Measurements from ENCODE around the gene PHLDA3. TPM values are rescaled to one million over a fixed set of nuclear protein-coding genes. Genes with fewer than 3 reads are reported as not detected.

PHLDA3 gene
- total RNA-seq, 1 experiment from 2014 or later, result not detected

GRCh38 chr1:201513498-201514243 is 44.7 kb upstream of the PHLDA3 start:
- DNase-seq, result no peak
- H2AFZ ChIP-seq (ENCODE audit: low read length), result no peak overlapping the region
- no peaks in the 10 kb centered on the region for H4K20me1 ChIP-seq (ENCODE audit: insufficient read depth, low read depth, low read length)
- H3K27ac ChIP-seq (ENCODE audit: low read length), result no peak overlapping the region
- no peaks in the 10 kb centered on the region for H3K79me2 ChIP-seq (ENCODE audit: low read length)
- H3K9me2 ChIP-seq (replicated peaks; ENCODE audit: insufficient read depth, low read length), result no peaks in the 10 kb centered on the region
- H3K4me3 ChIP-seq (ENCODE audit: low read length), result no peak overlapping the region
- H3K27me3 ChIP-seq (ENCODE audit: low read length), result no peaks in the 10 kb centered on the region
- no peaks in the 10 kb centered on the region for H3K36me3 ChIP-seq (ENCODE audit: insufficient read depth, low read length)
- no peaks in the 10 kb centered on the region for H3K9me3 ChIP-seq (ENCODE audit: low read length)
- no peak overlapping the region for H3K9ac ChIP-seq (ENCODE audit: low read length)
- H3K4me2 ChIP-seq (ENCODE audit: low read depth, low read length, poor library complexity, severe bottlenecking), result no peak overlapping the region
- H3K4me1 ChIP-seq (ENCODE audit: low read length), result peaks cover 39% of the 10 kb centered on the region

- peak; percentile 64 for DNase-seq
- no peak overlapping the region for H3K27ac ChIP-seq (ENCODE audit: low read length)
- H3K4me2 ChIP-seq (ENCODE audit: low read depth, low read length, poor library complexity, severe bottlenecking), result peak overlapping the region; percentile 33
Observed at GRCh38 chr1:201511941-201512539, 43.1 kb upstream of the PHLDA3 start.

DNA sequence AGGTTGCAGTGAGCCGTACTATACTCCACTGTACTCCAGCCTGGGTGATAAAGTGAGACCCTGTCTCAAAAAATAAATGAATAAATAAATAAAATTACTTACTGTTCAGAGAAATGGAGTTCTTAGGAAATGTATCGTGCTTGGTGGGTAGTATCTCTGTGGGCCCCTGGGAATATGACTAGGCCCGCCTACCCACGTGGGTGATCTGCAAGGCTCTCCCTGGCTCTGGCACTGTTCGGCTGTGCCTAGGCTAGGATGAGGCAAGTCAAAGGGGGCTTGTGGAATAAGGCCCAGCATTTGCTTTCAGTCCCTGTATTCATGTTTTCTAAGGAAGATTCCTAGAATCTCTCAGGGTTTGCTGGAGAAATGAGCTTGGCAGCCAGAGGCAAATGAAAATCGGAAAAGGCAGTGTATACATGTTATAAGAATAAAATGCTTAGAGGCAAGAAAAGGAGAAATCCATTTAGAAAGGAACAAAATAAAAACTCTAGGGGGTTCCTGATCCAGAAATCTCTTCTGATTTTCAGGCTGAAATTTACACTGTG is 42.5 kb upstream of the PHLDA3 start:
- Histone ChIP-seq H3K4me1 (ENCODE audit: low read length) (peaks cover 51% of the 10 kb centered on the region), H3K4me3 (ENCODE audit: low read length) (no peak overlapping the region), H3K27ac (ENCODE audit: low read length) (no peak overlapping the region), H3K27me3 (ENCODE audit: low read length) (no peaks in the 10 kb centered on the region), H4K20me1 (ENCODE audit: insufficient read depth, low read depth, low read length) (no peaks in the 10 kb centered on the region), H3K4me2 (ENCODE audit: low read depth, low read length, poor library complexity, severe bottlenecking) (peak overlapping the region; percentile 33), H3K79me2 (ENCODE audit: low read length) (peaks cover 1% of the 10 kb centered on the region), H2AFZ (ENCODE audit: low read length) (no peak overlapping the region), H3K9ac (ENCODE audit: low read length) (peak overlapping the region; percentile 24; the same call in 1 of the 2 replicates), H3K9me2 (replicated peaks; ENCODE audit: insufficient read depth, low read length) (no peaks in the 10 kb centered on the region), H3K9me3 (ENCODE audit: low read length) (no peaks in the 10 kb centered on the region), H3K36me3 (ENCODE audit: insufficient read depth, low read length) (no peaks in the 10 kb centered on the region)
- peak; percentile 47 for DNase-seq

More at GRCh38 chr1:201511941-201512539, 43.1 kb upstream of the PHLDA3 start:
- H3K36me3 ChIP-seq (ENCODE audit: insufficient read depth, low read length), result no peaks in the 10 kb centered on the region
- no peaks in the 10 kb centered on the region for H3K27me3 ChIP-seq (ENCODE audit: low read length)
- no peak overlapping the region for H2AFZ ChIP-seq (ENCODE audit: low read length)
- H3K9me2 ChIP-seq (replicated peaks; ENCODE audit: insufficient read depth, low read length), result no peaks in the 10 kb centered on the region
- H3K9me3 ChIP-seq (ENCODE audit: low read length), result no peaks in the 10 kb centered on the region
- H4K20me1 ChIP-seq (ENCODE audit: insufficient read depth, low read depth, low read length), result no peaks in the 10 kb centered on the region
- H3K4me1 ChIP-seq (ENCODE audit: low read length), result peaks cover 50% of the 10 kb centered on the region
- peak overlapping the region; percentile 24; the same call in 1 of the 2 replicates for H3K9ac ChIP-seq (ENCODE audit: low read length)
- no peaks in the 10 kb centered on the region for H3K79me2 ChIP-seq (ENCODE audit: low read length)
- no peak overlapping the region for H3K4me3 ChIP-seq (ENCODE audit: low read length)

DNA sequence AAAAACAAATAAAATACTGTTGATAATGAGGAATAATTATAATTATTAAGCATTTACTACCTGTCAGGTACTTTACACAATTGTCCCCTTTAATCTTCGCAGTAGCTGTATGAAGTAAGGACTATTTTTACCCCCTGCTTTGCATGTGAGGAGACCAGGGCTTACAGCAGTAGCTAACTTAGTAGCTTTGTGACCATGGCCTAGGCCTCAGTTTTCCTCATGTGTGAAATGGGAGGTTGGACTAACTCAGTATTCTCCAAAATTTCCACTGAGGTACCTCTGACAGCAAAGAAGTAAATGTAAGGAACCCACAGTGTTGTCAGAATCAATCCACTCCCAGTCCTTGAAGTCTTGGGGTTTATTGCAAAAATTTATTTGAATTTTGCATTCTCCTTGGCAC is 41.7 kb upstream of the PHLDA3 start:
- Histone ChIP-seq H4K20me1 (ENCODE audit: insufficient read depth, low read depth, low read length) (no peaks in the 10 kb centered on the region; the same call in 1 of the 2 replicates), H3K36me3 (ENCODE audit: insufficient read depth, low read length) (no peaks in the 10 kb centered on the region), H2AFZ (ENCODE audit: low read length) (no peak overlapping the region), H3K27me3 (ENCODE audit: low read length) (no peaks in the 10 kb centered on the region), H3K4me1 (ENCODE audit: low read length) (peaks cover 58% of the 10 kb centered on the region), H3K9ac (ENCODE audit: low read length) (no peak overlapping the region), H3K79me2 (ENCODE audit: low read length) (peaks cover 9% of the 10 kb centered on the region), H3K4me2 (ENCODE audit: low read depth, low read length, poor library complexity, severe bottlenecking) (peak overlapping the region; percentile 33), H3K9me3 (ENCODE audit: low read length) (no peaks in the 10 kb centered on the region), H3K4me3 (ENCODE audit: low read length) (no peak overlapping the region), H3K27ac (ENCODE audit: low read length) (no peak overlapping the region), H3K9me2 (replicated peaks; ENCODE audit: insufficient read depth, low read length) (no peaks in the 10 kb centered on the region)
- peak; percentile 73 for DNase-seq

GRCh38 chr1:201509601-201510374 is 40.8 kb upstream of the PHLDA3 start:
- no peak for DNase-seq
- H3K27ac ChIP-seq (ENCODE audit: low read length), result no peak overlapping the region
- no peak overlapping the region for H3K4me3 ChIP-seq (ENCODE audit: low read length)
- H3K79me2 ChIP-seq (ENCODE audit: low read length), result peaks cover 18% of the 10 kb centered on the region
- H3K4me1 ChIP-seq (ENCODE audit: low read length), result peaks cover 68% of the 10 kb centered on the region
- no peaks in the 10 kb centered on the region for H3K36me3 ChIP-seq (ENCODE audit: insufficient read depth, low read length)
- no peak overlapping the region for H2AFZ ChIP-seq (ENCODE audit: low read length)
- H4K20me1 ChIP-seq (ENCODE audit: insufficient read depth, low read depth, low read length), result no peaks in the 10 kb centered on the region; the same call in 1 of the 2 replicates
- no peaks in the 10 kb centered on the region for H3K9me3 ChIP-seq (ENCODE audit: low read length)
- H3K9ac ChIP-seq (ENCODE audit: low read length), result no peak overlapping the region
- no peaks in the 10 kb centered on the region for H3K9me2 ChIP-seq (replicated peaks; ENCODE audit: insufficient read depth, low read length)
- no peaks in the 10 kb centered on the region for H3K27me3 ChIP-seq (ENCODE audit: low read length)
- peak overlapping the region; percentile 33 for H3K4me2 ChIP-seq (ENCODE audit: low read depth, low read length, poor library complexity, severe bottlenecking)

DNA sequence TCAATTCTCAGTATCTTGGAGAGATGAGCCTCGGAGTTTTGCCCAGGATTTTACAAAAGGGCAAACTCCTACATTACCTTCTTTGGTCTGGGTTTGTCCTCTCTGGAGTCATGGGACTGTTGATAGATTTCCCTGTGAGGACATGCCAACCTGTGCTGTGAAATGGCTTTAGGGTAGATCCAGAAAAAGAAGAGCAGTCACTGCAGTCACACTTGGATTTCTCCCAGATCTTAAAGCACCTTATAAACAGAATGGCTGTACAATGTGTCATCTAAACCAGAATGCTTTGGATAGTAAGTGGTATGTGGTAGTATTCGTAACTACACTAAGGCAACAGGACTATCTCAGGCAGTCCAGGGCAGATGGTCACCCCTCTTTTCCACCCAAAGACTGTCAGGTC is 39.8 kb upstream of the PHLDA3 start:
- H2AFZ ChIP-seq (ENCODE audit: low read length), result no peak overlapping the region
- H3K79me2 ChIP-seq (ENCODE audit: low read length), result peaks cover 28% of the 10 kb centered on the region
- H3K27ac ChIP-seq (ENCODE audit: low read length), result no peak overlapping the region
- H3K27me3 ChIP-seq (ENCODE audit: low read length), result no peaks in the 10 kb centered on the region
- no peaks in the 10 kb centered on the region for H3K9me3 ChIP-seq (ENCODE audit: low read length)
- peaks cover 77% of the 10 kb centered on the region for H3K4me1 ChIP-seq (ENCODE audit: low read length)
- no peak overlapping the region for H3K4me2 ChIP-seq (ENCODE audit: low read depth, low read length, poor library complexity, severe bottlenecking)
- no peaks in the 10 kb centered on the region; the same call in 1 of the 2 replicates for H4K20me1 ChIP-seq (ENCODE audit: insufficient read depth, low read depth, low read length)
- H3K4me3 ChIP-seq (ENCODE audit: low read length), result no peak overlapping the region
- no peaks in the 10 kb centered on the region for H3K9me2 ChIP-seq (replicated peaks; ENCODE audit: insufficient read depth, low read length)
- no peak overlapping the region for H3K9ac ChIP-seq (ENCODE audit: low read length)
- H3K36me3 ChIP-seq (ENCODE audit: insufficient read depth, low read length), result no peaks in the 10 kb centered on the region
- DNase-seq, result no peak

- peak overlapping the region; percentile 88 for H3K4me3 ChIP-seq (ENCODE audit: low read length)
- H2AFZ ChIP-seq (ENCODE audit: low read length), result peak overlapping the region; percentile 94
- peaks cover 75% of the 10 kb centered on the region for H3K4me1 ChIP-seq (ENCODE audit: low read length)
- H3K9ac ChIP-seq (ENCODE audit: low read length), result peak overlapping the region; percentile 88
- H3K27me3 ChIP-seq (ENCODE audit: low read length), result no peaks in the 10 kb centered on the region
- H3K4me2 ChIP-seq (ENCODE audit: low read depth, low read length, poor library complexity, severe bottlenecking), result peak overlapping the region; percentile 97
- no peak for DNase-seq
- H3K36me3 ChIP-seq (ENCODE audit: insufficient read depth, low read length), result no peaks in the 10 kb centered on the region
- no peaks in the 10 kb centered on the region; the same call in 1 of the 2 replicates for H4K20me1 ChIP-seq (ENCODE audit: insufficient read depth, low read depth, low read length)
- H3K9me2 ChIP-seq (replicated peaks; ENCODE audit: insufficient read depth, low read length), result no peaks in the 10 kb centered on the region
- no peaks in the 10 kb centered on the region for H3K9me3 ChIP-seq (ENCODE audit: low read length)
- peak overlapping the region; percentile 3; the same call in 1 of the 2 replicates for H3K27ac ChIP-seq (ENCODE audit: low read length)
- H3K79me2 ChIP-seq (ENCODE audit: low read length), result peaks cover 40% of the 10 kb centered on the region
Observed at GRCh38 chr1:201507360-201507675, 38.3 kb upstream of the PHLDA3 start.
